ENCODE results near the gene CC2D1A.
A peak's percentile ranks its signal among the peaks of the same experiment; 100 is the strongest.

CC2D1A gene

GRCh38 chr19:13905634-13906520 lies at the start of gene CC2D1A, which contains the start of gene BRME1:
Gene CC2D1A (plus strand): TSS chr19:13906201. CDS start chr19:13906442, 241 bp downstream.
Gene BRME1 (minus strand): TSS chr19:13906117. CDS start chr19:13904892, 1,225 bp downstream.
- DNase-seq, result peak; percentile 95

- DNase-seq, result no peak
Observed at GRCh38 chr19:13856497-13856896, 49.5 kb upstream of the CC2D1A start.

- DNase-seq, result peak; percentile 21
Observed at GRCh38 chr19:13859361-13859880, 46.6 kb upstream of the CC2D1A start.

- DNase-seq, result peak; percentile 24
Observed at GRCh38 chr19:13860679-13861391, 45.2 kb upstream of the CC2D1A start.

GRCh38 chr19:13861392-13861713 lies 44.6 kb upstream of the CC2D1A start:
- peak; percentile 51 for DNase-seq

- peak; percentile 97 for DNase-seq
Observed at GRCh38 chr19:13861714-13862531, 44.1 kb upstream of the CC2D1A start.

- DNase-seq, result peak; percentile 34
Observed at GRCh38 chr19:13864046-13864666, 41.8 kb upstream of the CC2D1A start.

GRCh38 chr19:13864667-13865570 lies 41.1 kb upstream of the CC2D1A start:
- peak; percentile 29 for DNase-seq

- DNase-seq, result peak; percentile 65
Observed at GRCh38 chr19:13865571-13866462, 40.2 kb upstream of the CC2D1A start.

GRCh38 chr19:13866463-13867046 lies 39.4 kb upstream of the CC2D1A start:
- peak; percentile 23 for DNase-seq

GRCh38 chr19:13868663-13869062 lies 37.3 kb upstream of the CC2D1A start:
- DNase-seq, result no peak

GRCh38 chr19:13869281-13869680 lies 36.7 kb upstream of the CC2D1A start:
- DNase-seq, result peak; percentile 72

GRCh38 chr19:13870873-13871272 lies 35.1 kb upstream of the CC2D1A start:
- DNase-seq, result no peak

GRCh38 chr19:13872339-13872694 lies 33.7 kb upstream of the CC2D1A start:
- DNase-seq, result no peak

- DNase-seq, result peak; percentile 70
Observed at GRCh38 chr19:13872695-13873389, 33.2 kb upstream of the CC2D1A start.

GRCh38 chr19:13873834-13874515 lies 32.0 kb upstream of the CC2D1A start:
- peak; percentile 30 for DNase-seq

- DNase-seq, result no peak
Observed at GRCh38 chr19:13875824-13876223, 30.2 kb upstream of the CC2D1A start.

GRCh38 chr19:13876834-13877233 lies 29.2 kb upstream of the CC2D1A start, which contains the start of gene NANOS3:
Gene NANOS3 (plus strand): TSS chr19:13877134. CDS start chr19:13877249, 115 bp downstream.
- DNase-seq, result peak; percentile 22
